Right kidney (tissue), 1 donor: ENCODE measurements around the gene S100Z.
"Not testable (repeated sequence)": the region's sequence is repeated elsewhere in the genome, so short reads cannot be mapped to it uniquely, and the experiment has no call there.

Experiments
- DNase-seq: peaks from one replicate; pipeline ENCODE4 v3.0.0-alpha.2; 2016

Gene S100Z

DNA sequence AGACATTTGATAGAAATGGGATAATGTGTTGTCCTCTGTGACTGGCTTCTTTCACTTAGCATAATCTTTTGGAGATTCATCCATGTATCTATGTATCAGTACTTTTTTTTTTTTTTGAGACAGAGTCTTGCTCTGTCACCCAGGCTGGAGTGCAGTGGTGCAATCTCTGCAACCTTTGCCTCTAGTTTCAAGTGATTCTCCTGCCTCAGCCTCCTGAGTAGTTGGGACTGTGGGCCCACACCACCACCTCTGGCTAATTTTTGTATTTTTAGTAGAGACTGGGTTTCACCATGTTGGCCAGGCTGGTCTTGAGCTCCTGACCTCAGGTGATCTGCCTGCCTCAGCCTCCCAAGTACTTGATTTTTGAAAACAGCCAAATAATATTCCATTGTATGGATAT is 23.4 kb upstream of the S100Z start:
- DNase-seq = not testable (repeated sequence)

DNA sequence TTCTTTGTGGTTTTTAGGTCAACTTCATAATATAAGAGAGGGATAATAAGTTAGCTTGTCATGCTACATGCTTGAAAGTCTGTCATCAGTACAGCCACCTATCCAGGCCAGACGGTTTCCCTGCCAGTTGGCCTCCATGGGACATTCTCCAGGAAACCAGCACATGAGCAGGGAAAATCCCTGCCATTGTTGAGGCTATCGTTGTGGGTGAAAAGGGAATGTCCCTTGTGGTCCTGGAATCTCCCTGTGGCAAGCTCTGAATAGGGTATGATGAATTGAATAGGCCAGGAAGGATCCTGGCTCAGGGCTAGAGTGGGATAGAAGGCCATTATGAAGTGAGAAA is 18.7 kb upstream of the S100Z start:
- DNase-seq = no peak

DNA sequence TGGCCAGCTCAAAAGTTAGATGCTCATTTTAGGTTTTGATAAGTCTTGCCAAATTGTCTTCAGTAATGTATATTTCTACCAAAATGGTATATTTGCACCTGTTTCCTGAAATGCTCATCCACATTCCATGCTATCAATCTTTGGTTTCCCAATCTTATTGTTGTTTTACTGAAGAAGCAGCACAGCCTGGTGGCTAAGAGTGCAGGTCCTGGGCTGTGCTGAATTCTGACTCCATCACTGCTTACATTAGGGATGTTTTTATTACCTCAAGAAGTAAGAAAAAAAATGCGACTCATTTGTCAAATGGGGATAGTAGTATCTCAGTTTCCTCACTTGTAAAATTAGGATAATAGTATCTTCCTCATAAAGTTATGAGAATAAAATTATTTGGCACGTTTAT is 13.6 kb upstream of the S100Z start:
- DNase-seq = no peak

DNA sequence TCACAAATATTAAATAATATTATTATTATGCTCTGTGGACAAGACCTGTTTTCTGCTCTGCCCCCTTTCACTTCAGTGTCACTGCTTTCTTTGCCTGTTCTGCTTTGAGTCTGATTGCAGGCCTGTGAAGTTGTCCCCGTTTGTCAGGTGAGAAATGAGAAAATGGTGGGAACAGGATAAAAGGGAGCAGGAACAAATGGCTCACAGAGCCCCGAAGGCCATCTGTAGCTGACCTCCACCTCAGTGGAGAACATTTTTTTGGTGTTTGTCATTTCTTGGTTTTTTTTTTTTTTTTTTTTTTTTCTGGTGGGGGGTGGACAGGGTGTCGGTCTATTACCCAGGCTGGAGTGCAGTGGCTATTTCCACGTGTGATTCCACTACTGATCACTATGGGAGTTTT is 13.2 kb upstream of the S100Z start:
- DNase-seq = no peak

DNA sequence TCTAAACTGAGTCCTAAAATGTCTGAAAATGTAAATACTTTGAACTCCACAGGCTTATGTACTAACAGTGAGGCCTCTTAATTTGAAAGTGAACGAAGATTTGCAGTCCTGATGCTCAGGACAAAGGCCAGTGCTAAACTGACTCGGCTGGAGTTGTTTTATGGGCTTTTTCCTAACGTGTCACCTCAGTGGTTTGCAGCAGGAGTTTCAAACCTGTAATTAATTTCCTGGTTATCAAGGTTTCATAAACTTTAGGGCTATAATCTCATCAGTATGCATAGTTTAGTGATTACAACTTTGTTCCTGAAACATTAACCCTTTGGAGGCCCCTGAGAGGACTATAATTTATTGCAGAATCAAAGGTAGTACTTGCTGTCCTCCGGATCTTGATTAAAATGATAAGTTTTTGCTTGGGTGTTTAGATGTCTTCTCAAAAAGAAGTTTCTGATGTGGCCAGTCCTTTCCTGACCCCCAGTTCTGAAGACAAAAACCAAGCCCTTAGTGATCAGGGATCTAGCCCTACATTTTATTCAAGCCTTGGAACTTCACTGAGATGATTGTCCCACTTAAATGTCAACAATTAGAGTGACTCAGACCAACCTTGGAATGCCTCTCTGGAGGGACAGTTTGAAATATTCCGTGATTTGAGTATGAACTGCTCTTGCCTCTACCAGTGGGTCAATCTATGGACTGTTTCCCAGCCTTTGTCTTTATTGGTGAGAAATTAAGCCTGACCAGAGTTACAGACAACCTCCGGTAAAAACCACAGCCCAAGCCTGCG is 11.1 kb upstream of the S100Z start:
- DNase-seq = peak; percentile 11

DNA sequence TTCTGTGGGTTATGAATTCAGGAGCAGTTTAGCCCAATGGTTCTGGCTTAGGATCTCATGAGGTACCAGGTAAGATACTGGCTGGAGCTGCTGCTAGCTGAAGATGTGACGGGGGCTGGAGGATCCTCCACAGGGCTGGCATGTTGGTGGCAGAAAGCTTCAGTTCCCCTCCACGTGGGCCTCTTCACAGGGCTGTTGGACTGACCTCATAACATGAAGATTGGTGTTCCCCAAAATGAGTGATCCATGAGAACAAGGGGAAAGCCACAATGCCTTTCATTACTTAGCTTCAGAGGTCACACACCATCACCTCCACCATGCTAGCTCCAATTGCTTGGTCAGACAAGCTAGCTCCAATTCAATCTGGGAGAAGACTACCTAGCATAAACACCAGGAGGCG is 8.5 kb upstream of the S100Z start:
- no peak for DNase-seq

DNA sequence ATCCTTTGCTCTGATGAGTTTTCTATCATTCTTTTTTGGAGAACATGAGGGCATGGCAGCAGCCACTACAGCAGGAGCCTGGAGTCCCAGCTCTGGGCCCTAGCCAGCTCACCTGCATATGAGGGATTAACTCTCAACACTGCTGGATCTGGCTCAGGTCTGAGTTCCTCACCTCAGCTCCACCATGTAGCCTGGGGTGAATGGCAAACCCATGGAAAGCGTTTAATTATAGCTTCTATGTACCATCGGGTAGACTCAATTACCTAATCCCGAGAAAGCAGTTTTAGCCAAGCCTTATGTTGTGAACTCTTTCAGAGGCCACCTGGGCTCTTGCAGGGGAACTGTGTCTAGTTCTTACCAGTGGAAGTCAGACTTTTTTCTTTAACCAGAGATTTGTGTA is 3.9 kb upstream of the S100Z start:
- no peak for DNase-seq

DNA sequence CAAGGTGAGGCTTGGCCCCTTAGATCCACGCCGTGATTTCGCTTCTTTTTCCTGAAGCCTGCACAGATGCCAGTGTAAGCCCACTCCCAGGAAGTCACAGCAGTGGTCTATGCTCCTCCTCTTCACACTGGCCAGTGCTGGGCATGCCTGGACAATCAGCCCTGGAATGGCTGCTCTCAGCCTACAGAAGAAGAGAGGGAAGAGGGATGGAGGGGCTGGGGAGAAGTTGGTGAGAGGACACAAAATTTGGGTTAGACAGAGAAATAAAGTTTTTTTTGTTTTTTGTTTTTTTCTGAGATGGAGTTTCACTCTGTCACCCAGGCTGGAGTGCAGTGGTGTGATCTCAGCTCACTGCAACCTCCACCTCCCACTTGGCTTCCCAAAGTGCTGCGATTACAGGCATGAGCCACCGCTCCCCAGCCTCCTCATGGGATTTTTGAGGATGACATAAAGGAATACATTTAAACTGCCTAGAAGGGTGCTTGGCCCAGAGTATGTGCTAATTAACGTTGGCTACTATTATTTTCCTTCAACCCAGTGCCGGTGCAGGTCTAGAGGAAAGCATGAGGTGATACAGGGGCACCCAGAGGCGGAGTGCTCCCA is 830 bp downstream of the S100Z start:
- no peak for DNase-seq

DNA sequence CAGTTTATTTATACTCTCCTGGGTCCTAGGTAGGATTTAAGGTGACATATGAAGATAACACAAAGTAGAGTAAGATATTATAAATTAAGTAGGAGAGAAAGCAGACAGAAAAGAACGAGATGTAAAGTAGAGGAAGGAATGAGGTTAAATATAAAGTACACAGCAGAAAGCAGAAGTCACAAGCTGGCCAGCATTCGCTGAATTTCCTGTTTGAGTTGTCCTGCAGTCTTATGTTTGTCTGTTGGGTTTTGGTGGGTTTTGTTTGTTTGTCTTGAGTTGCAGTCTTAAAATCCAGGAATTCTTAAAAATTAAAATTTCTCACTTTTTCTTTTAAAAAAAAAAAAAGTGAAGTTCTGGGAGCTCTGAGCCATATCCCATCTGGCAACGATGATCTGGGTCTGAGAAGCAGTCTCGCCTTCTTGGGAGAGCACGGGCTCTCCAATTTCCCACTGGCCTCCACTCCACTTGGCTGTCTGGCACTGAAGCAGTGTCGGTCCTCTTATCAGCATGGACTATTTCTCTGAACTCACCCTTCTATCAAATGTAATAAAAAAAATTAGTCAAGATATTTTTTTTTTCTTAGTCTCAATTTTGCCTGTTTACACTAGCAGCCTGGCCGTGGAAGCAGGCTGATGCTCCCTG is 2.0 kb downstream of the S100Z start:
- DNase-seq = no peak

DNA sequence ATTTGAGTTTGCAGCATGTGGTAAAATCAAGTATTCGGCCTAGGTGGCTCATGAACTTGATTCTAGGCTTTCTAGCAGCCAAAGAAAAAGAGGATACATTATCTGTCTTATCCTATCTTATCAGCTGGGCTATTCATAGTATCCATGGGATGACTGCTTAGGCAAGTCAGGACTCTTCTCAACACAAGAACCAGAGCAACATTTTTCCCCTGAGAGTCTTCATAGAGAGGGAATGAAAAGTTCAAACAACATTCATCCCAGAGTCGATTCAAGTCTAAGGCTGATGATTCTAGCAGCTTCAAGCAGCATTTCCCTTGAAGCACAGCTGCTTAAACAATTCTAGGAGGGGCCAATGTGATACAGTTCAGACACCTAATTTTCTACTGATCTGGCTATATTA is 3.0 kb downstream of the S100Z start:
- DNase-seq = no peak

DNA sequence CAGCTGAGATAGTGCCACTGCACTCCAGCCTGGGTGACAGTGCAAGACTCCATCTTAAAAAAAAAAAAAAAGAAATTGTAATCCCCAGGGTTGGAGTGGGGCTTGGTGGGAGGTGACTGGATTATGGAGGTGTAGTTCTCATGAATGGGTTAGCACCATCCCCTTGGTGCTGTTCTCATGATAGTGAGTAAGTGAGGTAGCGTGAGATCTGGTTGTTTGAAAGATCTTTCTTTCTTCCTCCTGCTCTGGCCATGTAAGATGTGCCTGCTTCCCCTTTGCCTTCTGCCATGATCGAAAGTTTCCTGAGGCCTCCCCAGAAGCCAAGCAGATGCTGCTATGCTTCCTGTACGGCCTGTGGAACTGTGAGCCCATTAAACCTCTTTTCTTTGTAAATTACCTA is 3.9 kb downstream of the S100Z start:
- DNase-seq = not testable (repeated sequence)

DNA sequence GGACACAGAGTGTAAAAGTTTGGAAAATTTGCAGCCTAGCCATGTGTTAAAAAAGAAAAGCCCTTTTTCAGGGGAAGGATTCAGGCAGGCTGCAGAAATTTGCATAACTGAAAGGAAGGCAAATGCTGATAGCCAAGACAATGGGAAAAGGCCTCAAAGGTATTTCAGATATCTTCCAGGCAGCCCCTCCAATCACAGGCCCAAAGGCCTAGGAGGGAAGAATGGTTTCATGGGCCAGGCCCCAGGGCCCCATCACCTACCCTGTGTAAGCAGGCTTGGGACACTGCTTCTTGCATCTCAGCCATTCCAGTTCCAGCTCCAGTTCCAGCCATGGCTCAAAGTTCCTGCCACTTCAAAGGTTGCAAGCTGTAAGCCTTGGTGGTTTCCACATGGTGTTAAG is 4.8 kb downstream of the S100Z start:
- DNase-seq = no peak

DNA sequence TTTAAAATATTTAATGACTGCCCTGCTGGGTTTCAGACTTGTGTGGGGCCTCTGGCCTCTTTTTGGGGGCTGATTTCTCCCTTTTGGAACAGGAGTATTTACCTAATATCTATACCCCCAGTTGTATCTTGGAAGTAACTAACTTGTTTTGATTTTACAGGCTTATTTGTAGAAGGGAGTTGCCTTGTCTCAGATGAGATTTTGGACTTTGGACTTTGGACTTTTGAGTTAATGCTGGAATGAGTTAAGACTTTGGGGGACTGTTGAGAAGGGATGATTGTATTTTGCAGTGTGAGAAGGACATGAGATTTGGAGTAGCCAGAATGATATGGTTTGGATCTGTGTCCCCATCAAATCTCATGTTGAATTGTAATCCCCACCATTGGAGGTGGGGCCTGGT is 5.7 kb downstream of the S100Z start:
- DNase-seq = not testable (repeated sequence)

DNA sequence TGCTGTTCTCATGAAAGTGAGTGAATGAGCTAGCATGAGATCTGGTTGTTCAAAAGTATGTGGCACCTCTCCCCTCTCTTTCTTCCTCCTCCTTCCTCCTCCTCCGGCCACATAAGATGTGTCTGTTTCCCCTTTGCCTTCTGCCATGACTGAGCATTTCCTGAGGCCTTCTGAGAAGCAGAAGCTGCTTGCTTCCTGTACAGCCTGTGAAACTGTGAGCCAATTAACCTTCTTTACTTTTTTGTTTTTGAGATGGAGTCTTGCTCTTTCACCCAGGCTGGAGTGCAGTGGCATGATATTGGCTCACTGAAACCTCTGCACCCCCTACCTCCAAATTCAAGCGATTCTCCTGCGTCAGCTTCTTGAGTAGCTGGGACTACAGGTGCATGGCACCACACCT is 6.1 kb downstream of the S100Z start:
- DNase-seq = no peak

DNA sequence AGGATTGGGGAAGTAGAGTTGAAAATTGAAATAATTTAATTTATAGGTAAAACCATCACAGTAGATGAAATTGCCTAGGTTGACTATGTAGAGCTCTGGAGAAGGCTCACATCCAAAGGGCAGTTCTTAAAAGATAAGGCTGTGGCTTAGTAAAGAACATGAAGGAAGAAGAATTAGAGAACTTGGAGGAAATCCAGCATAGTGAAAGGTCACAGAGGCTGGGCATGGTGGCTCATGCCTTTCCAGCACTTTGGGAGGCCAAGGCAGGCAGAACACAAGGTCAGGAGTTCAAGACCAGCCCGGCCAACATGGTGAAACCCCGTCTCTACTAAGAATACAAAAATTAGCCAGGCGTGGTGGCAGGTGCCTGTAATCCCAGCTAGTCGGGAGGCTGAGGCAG is 7.0 kb downstream of the S100Z start:
- DNase-seq = not testable (repeated sequence)

DNA sequence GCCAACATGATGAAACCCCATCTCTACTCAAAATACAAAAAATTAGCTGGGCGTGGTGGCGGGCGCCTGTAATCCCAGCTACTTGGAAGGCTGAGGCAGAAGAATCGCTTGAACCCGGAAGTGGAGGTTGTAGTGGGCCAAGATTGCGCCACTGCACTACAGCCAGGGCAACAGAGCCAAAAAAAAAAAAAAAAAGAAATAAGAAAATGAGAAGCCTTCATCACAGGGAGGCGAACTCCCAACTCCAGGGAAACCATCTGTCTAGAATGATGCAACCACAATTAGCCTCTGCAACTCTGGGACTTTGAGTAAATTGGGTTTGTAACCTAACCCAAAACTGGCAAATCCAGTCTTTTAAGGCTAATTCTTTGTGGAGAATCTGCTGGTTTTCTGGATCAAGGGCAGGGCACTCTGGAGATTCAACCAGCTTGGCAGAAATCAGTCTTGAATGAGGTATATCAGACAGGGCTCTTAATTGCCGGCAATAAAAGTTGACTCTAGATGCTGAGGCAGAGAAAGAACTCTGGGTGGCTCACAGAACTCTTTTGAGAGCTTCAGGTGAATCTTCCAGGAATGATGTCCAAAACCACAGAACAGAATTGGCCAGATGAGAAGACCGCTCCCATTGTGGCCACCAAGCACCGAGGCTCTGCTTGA is 9.9 kb downstream of the S100Z start:
- DNase-seq = no peak

DNA sequence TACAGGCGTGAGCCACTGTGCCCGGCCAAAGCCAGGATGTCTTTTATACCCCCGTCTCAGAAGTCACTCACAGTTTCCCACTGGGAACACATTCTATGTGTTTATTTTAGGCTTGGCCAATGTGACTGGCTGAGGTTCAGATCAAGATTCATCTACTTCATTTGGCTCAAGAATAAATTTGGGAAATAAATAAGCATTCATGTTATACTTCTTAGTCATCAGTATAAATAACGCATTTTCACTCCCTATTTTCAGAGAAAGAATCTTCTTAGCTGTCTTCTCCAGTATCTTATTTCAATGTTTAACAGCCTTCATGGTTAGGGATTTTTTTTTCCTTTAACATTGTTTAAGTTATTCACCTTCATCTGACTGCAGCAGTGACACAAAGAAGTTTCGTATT is 11.8 kb downstream of the S100Z start:
- peak; percentile 7 for DNase-seq

DNA sequence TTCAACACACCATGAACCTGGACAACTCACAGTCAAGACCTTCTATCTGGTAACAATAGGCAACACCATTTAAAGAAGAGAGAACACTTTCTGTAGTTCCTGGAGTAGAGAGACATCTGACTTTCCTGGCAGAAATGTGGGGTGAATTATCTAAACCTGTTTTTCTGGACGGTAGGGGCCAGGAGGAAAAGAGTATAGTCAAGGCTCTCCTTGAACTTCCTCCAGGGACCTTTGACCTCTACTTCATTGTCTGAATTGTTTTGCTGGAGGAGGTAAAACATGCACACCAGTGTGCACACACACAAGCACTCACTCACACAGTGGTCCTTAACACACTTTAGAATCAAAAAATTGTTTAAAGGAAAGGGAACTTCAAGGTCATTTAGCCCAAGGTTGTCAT is 13.2 kb downstream of the S100Z start:
- DNase-seq = no peak

DNA sequence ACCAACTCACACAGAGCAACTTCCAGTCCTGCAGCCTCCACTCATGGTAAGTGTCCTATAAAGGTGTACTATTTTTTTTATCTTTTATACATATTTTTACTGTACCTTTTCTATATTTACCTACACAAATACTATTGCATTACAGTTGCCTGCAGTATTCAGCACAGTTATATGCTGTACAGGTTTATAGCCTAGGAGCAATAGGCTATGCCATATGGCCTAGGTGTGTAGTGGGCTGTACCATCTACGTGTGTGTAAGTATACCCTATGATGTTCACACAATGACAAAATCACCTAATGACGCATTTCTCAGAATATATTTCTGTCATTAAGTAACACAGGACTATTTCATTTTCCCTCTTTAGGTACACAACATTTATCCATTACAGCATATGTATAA is 16.7 kb downstream of the S100Z start:
- no peak for DNase-seq

DNA sequence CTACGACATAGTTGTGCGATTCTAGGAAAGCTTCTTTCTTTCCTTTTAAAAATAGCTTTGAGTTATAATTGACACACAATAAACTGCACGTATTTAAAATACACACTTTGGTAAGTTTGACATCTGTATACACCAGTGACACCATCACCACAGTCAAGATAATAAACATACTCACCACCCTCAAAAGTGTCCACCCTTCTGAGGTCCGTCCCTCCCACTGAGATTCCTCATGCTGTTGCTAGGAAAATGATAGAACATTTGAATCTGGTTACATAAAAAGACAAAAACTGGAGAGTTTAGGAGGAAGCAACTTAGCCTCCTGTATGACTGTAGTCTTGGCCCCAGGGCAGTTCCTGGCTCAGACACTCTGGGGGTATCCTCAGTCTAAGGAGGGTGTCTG is 17.2 kb downstream of the S100Z start:
- DNase-seq = no peak

DNA sequence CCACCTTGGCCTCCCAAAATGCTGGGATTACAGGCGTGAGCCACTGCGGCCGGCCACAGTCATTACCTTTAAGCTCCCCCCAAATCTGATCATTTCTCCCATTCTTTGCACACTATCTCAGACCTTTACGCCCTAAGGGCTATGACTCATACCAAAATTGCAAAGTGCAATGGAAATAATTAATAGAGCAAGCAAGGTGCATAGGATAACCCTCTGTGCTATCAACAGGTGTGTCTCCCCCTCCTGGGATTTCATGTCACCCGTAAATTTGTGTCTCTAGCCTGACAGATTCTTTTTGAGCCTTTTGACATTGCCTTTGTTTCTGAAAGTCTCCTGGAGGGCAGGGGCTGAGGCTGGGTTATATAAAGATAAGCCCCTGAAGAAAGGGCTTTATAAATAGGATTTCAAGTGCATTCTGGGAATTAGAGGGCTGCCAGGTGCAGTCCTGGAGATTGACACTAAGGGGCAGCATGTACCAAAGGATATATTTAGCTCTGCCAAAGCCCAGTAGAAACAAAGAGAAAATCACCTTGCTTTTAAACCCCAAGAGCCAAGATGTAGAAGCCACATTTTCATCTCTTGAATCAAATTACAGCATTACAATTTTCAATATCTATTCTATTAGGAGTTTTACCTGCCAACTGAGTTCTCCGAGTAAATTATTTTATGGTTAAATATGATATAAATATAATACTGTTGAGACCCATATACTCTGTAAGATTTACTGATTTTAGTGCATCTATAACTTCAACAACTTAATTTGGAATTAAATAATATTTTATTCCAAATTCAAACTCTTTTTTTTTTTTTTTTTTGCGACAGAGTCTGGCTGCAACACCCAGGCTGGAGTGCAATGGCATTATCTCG is 18.2 kb downstream of the S100Z start:
- DNase-seq = peak; percentile 23

DNA sequence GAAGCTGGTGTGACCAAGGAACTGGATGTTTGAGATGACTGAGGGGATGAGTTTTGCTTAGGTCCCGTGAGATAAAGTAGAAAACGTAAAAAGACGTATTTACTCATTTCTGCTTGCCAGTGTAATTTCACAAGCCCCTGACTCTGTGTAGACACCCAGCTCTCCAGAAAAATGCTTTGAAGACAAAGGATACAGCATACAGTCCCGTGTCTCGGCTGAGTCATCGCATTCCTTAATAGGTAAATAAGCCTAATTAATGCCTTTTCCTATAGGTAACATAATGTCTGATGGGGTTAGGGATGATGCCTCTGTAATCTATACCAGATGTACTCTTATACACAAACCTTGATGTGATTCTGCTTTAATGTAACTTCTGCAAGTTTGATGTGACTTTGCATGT is 20.2 kb downstream of the S100Z start:
- no peak for DNase-seq
